Measurements from ENCODE around the gene ZNF33B. TPM values are rescaled to one million over a fixed set of nuclear protein-coding genes. Genes with fewer than 3 reads are reported as not detected.
A peak's percentile ranks its signal among the peaks of the same experiment; 100 is the strongest.

ZNF33B gene
- total RNA-seq, 1 experiment from 2014 or later, result 21.1 TPM

DNA sequence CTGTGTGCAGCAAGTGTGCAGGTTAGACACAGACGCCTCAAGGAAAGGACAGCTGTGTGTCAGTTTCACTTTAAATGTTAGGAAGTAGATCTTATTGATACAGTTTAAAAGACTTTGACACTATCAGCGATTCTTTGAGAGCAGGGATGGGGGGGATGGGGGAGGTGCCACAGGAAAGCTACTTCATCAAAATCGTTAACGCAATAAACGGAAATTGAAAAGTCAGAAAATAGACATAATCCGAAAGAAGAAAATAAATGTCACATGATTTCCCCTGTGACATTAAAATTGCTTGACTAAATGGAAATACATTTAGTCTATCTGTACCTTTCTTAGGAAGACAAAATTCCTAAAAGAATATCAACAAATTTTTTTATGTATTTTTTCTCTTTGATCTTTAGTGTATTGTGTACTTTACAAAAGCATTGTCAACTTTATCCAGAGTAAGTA, 476 bp upstream of the ZNF33B start:
- H2AFZ ChIP-seq (ENCODE audit: low read depth, low read length, poor library complexity, severe bottlenecking), result peak overlapping the region; percentile 50
- no peaks in the 10 kb centered on the region; a peak in 1 of 4 replicates for H3K36me3 ChIP-seq (ENCODE audit: control insufficient read depth in 1 of 2, insufficient read depth in 2 of 2, low read length in 2 of 2)
- DNase-seq (ENCODE audit: low read depth, low spot score) (no peak), ATAC-seq (no peak; the same call in 1 of the 2 replicates)
- H3K27me3 ChIP-seq (ENCODE audit: insufficient read depth, low read length), result no peaks in the 10 kb centered on the region
- peak overlapping the region; percentile 78 for H3K27ac ChIP-seq (ENCODE audit: low read depth, low read length)
- POLR2A ChIA-PET, result interaction anchor here (0.7 kb wide), 1 partner anchor 680 kb away, joined by 3 read pairs; no protein-coding TSS in a partner anchor
- H3K4me1 ChIP-seq (ENCODE audit: control insufficient read depth in 1 of 2, insufficient read depth in 2 of 2, low read length in 2 of 2), result peaks cover 10 to 21% of the 10 kb centered on the region in 2 experiments
- CTCF ChIA-PET, result no interaction called here
- H3K9me2 ChIP-seq (ENCODE audit: insufficient read depth), result no peaks in the 10 kb centered on the region
- no peak for TF ChIP-seq POLR2A (IDR thresholded peaks at IDR 0.05; ENCODE audit: borderline replicate concordance, extremely low read depth, insufficient read depth, insufficient read length)
- TF ChIP-seq CBX3 (IDR thresholded peaks at IDR 0.05; ENCODE audit: low read depth), result 0 out of 2 replicates have a peak, but pooled peaks have one; percentile 0
- no peaks in the 10 kb centered on the region for H3K9me3 ChIP-seq (ENCODE audit: control insufficient read depth in 1 of 2, insufficient read depth in 1 of 2, low read depth in 1 of 2, low read length in 2 of 2)
- intact Hi-C loops (cut with micrococcal nuclease), result loop anchor here (1.0 kb wide), 3 partner anchors 26 to 143 kb away; partner anchors contain the start of gene BMS1
- RAD21 ChIA-PET (ENCODE audit: low non-redundant PET in 1 of 2, low total read pairs in 2 of 2, uncharacterized antibody in 2 of 2, unreplicated experiment in 2 of 2), result no interaction called here
- peak overlapping the region; percentile 86 for H3K4me2 ChIP-seq (ENCODE audit: low read length)
- H4K20me1 ChIP-seq (ENCODE audit: insufficient read depth), result no peaks in the 10 kb centered on the region
- H3K9ac ChIP-seq (ENCODE audit: low read length), result peak overlapping the region; percentile 85
- H3K4me3 ChIP-seq (replicated peaks in 1 of 2; ENCODE audit: low read depth in 1 of 2, low read length in 2 of 2), result peak overlapping the region; percentile 67 to 75
- peaks cover 24% of the 10 kb centered on the region for H3K79me2 ChIP-seq (ENCODE audit: insufficient read depth, low read length)
- BruUV-seq (replicated peaks), result no TSS peak

DNA sequence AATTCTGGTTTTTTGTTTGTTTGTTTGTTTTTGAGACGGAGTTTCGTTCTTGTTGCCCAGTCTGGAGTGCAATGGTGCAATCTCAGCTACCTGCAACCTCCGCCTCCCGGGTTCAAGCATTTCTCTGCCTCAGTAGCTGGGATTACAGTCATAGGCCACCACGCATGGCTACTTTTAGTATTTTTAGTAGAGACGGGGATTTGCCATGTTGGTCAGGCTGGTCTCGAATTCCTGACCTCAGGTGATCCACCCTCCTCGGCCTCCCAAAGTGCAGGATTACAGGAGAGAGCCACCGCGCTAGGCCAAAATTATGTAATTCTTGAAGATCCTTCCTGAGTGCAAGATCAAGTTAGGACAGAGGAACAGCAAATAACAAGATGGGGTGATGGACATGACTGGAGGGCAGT, 719 bp downstream of the ZNF33B start:
- intact Hi-C loops (cut with micrococcal nuclease), result loop anchor here (1.0 kb wide), 3 partner anchors 28 to 145 kb away; partner anchors contain the start of gene BMS1
- no peak for DNase-seq (ENCODE audit: low read depth, low spot score)
- H3K9ac ChIP-seq (ENCODE audit: low read length), result peak overlapping the region; percentile 85
- peak; percentile 7 for ATAC-seq
- POLR2A ChIA-PET, result no interaction called here
- no peaks in the 10 kb centered on the region for H3K9me2 ChIP-seq (ENCODE audit: insufficient read depth)
- H3K4me3 ChIP-seq (replicated peaks in 1 of 2; ENCODE audit: low read depth in 1 of 2, low read length in 2 of 2), result peak overlapping the region; percentile 67 to 75
- H2AFZ ChIP-seq (ENCODE audit: low read depth, low read length, poor library complexity, severe bottlenecking), result no peak overlapping the region
- H3K36me3 ChIP-seq (ENCODE audit: control insufficient read depth in 1 of 2, insufficient read depth in 2 of 2, low read length in 2 of 2), result peaks cover 0 to 3% of the 10 kb centered on the region in 2 experiments; a peak in 1 of 4 replicates
- peaks cover 24% of the 10 kb centered on the region for H3K79me2 ChIP-seq (ENCODE audit: insufficient read depth, low read length)
- H3K4me1 ChIP-seq (ENCODE audit: control insufficient read depth in 1 of 2, insufficient read depth in 2 of 2, low read length in 2 of 2), result peaks cover 10 to 21% of the 10 kb centered on the region in 2 experiments
- TF ChIP-seq SRF (IDR thresholded peaks at IDR 0.05; ENCODE audit: low read depth), result no peak
- peak; percentile 92; the same call in 1 of the 2 replicates for TF ChIP-seq ZFX (IDR thresholded peaks at IDR 0.05)
- CTCF ChIA-PET, result no interaction called here
- no peaks in the 10 kb centered on the region for H3K9me3 ChIP-seq (ENCODE audit: control insufficient read depth in 1 of 2, insufficient read depth in 1 of 2, low read depth in 1 of 2, low read length in 2 of 2)
- H3K4me2 ChIP-seq (ENCODE audit: low read length), result peak overlapping the region; percentile 86
- H3K27ac ChIP-seq (ENCODE audit: low read depth, low read length), result peak overlapping the region; percentile 78
- H4K20me1 ChIP-seq (ENCODE audit: insufficient read depth), result no peaks in the 10 kb centered on the region
- H3K27me3 ChIP-seq (ENCODE audit: insufficient read depth, low read length), result no peaks in the 10 kb centered on the region
- BruUV-seq (replicated peaks), result no TSS peak
- RAD21 ChIA-PET (ENCODE audit: low non-redundant PET in 1 of 2, low total read pairs in 2 of 2, uncharacterized antibody in 2 of 2, unreplicated experiment in 2 of 2), result no interaction called here

Data from HCT116 (cell line).